Adrenal gland (tissue), 5 donors: ENCODE results near the gene CDYL2.

ENCODE experiments used
- POLR2A ChIP-seq, 2 donors: fragments of 450-650 bp; IDR thresholded peaks; one replicate each; pipeline ENCODE4 v1.6.1; 2017; ENCODE audit warnings: antibody characterized with exemption in 2 of 2, mild to moderate bottlenecking in 2 of 2, moderate library complexity in 1 of 2
- TF ChIP-seq, protein P1 (sequence below), 6 experiments: fragments of 450-650 bp in 4 of 6; fragments of 200-600 bp in 2 of 6; sonication (generic) in 1 of 6; IDR thresholded peaks; 1 replicate in 5 of 6; 2 replicates in 1 of 6; pipeline versions ENCODE4 v1.5.1 to v1.8.0; 2016 to 2021; ENCODE audit warnings: antibody characterized with exemption in 6 of 6, mild to moderate bottlenecking in 2 of 6, moderate library complexity in 1 of 6
- donor health status: DM: no; HTN: no; CAD: no.

DNA sequence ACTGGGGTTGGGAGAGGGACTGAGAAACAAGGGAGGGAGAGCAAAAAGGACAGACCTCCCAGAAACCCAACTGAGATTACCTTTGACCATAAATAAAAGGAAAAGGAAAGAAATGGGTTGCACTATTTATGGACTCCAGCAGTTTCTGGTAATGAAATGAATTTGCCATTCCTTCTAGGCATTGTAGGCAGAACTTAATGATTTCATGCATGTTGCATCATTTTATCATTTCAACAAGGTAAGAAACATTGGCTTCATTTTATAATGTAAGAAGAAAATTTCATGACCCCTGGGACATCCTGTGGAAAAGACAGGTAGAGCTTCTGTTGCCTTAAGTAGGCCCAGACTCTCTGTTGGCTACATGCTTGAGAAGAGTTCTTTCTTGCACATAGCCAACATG is 8.2 kb upstream of the CDYL2 start:
- TF ChIP-seq, protein P1, sequence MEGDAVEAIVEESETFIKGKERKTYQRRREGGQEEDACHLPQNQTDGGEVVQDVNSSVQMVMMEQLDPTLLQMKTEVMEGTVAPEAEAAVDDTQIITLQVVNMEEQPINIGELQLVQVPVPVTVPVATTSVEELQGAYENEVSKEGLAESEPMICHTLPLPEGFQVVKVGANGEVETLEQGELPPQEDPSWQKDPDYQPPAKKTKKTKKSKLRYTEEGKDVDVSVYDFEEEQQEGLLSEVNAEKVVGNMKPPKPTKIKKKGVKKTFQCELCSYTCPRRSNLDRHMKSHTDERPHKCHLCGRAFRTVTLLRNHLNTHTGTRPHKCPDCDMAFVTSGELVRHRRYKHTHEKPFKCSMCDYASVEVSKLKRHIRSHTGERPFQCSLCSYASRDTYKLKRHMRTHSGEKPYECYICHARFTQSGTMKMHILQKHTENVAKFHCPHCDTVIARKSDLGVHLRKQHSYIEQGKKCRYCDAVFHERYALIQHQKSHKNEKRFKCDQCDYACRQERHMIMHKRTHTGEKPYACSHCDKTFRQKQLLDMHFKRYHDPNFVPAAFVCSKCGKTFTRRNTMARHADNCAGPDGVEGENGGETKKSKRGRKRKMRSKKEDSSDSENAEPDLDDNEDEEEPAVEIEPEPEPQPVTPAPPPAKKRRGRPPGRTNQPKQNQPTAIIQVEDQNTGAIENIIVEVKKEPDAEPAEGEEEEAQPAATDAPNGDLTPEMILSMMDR (IDR thresholded peaks at IDR 0.05) = no peak
- TF ChIP-seq POLR2A (IDR thresholded peaks at IDR 0.05) = no peak
